Right cardiac atrium (tissue), 5 donors: ENCODE results near the gene SBNO2. TPM values are rescaled to one million over a fixed set of nuclear protein-coding genes. Genes with fewer than 3 reads are reported as not detected.

Source experiments
- ATAC-seq, 2 donors: fragments of 200-7000 bp; cut with Tn5 transposase; one replicate each; pipeline versions ENCODE4 v1.8.0 to v1.9.1; 2020; ENCODE audit warnings: moderate library complexity in 2 of 2, mild to moderate bottlenecking in 1 of 2
- DNase-seq, 3 donors: peaks; one replicate each; pipeline ENCODE4 v3.0.0-alpha.2; 2020
- H3K27ac ChIP-seq: one replicate; pipeline ENCODE4 v1.5.1; 2013; ENCODE audit warnings: mild to moderate bottlenecking, low read length, control low read depth, moderate library complexity
- H3K27me3 ChIP-seq: one replicate; pipeline ENCODE4 v1.6.1; 2013; ENCODE audit not compliant: control insufficient read depth, insufficient read depth
- H3K4me1 ChIP-seq: one replicate; pipeline ENCODE4 v1.6.1; 2013; ENCODE audit warnings: low read length; ENCODE audit not compliant: control insufficient read depth, insufficient read depth
- H3K4me3 ChIP-seq: one replicate; pipeline ENCODE4 v1.5.1; 2013; ENCODE audit warnings: low read length, control low read depth
- H3K9me3 ChIP-seq: one replicate; pipeline ENCODE4 v1.6.1; 2013; ENCODE audit warnings: low read length; ENCODE audit not compliant: control insufficient read depth
- WGBS: extraction: QIAGEN DNeasy Blood & Tissue Kit; methylation state at CpG from one replicate; pipeline ENCODE4 v1.1.7; 2013; 5-methylcytosine and 5-hydroxymethylcytosine counted together
- intact Hi-C, 4 donors: fragments of 100-400 bp; cut with DNase I; formaldehyde crosslinking; loops; one replicate each; pipeline versions ENCODE4 v1.11.0 to v1.14.0; 2022 to 2023
- polyA plus RNA-seq: library from polyadenylated mRNA; stranded (reverse); fragments of 200-250 nt; gene quantifications from one replicate; pipeline ENCODE4 v1.2.3, GENCODE V29; 2013
- total RNA-seq, 4 donors: library from RNA; stranded (reverse); fragmentation: NEBNext Ultra II Directional; extraction: Animal tissue kit (Norgen Biotek cat#: 25700); gene quantifications; one replicate each; pipeline ENCODE4 v1.2.1, GENCODE V29; 2021
- donor health status: healthy with polysubstance abuse.
- donor health status: DM: no; HTN: yes; CAD: no.
- donor health status: DM: no; HTN: no; CAD: no.
- donor health status: DM: no; HTN: yes; CAD: no; lungs with severe emphysema.
- donor health status: DM: yes; HTN: yes; CAD: no.

SBNO2 gene
- total and polyA plus RNA-seq, 5 donors, result 13.4 to 44.5 (median 20.3) TPM

DNA sequence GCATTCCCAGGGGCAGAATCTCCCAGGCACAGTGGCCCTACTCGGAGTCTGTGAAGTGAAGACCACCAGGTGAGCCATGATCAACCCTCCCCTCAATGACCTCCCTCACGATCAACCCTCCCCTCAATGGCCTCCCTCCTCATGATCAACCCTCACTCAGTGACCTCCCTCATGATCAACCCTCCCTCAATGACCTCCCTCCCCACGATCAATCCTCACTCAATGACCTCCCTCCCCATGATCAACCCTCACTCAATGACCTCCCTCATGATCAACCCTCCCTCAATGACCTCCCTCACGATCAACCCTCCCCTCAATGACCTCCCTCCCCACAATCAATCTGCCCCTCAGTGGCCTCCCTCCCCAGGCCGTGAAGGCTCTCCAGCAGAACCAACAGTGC lies 32.1 kb downstream of the SBNO2 start:
- 89% methylated on average over 5 of the region's 5 CpGs for WGBS
- ATAC-seq (peak; percentile 62 to 66), DNase-seq (no peak)
- H3K4me3 ChIP-seq, result no peak overlapping the region
- no peaks in the 10 kb centered on the region for H3K27me3 ChIP-seq
- intact Hi-C loops, result no loop called here
- H3K27ac ChIP-seq, result no peak overlapping the region
- no peaks in the 10 kb centered on the region for H3K9me3 ChIP-seq
- no peaks in the 10 kb centered on the region for H3K4me1 ChIP-seq

GRCh38 chr19:1140272-1141027 lies 33.6 kb downstream of the SBNO2 start:
- Histone ChIP-seq H3K4me1 (no peaks in the 10 kb centered on the region), H3K27ac (no peak overlapping the region), H3K4me3 (no peak overlapping the region), H3K9me3 (no peaks in the 10 kb centered on the region), H3K27me3 (no peaks in the 10 kb centered on the region)
- ATAC-seq (peak in 1 of 2 donors; percentile 12), DNase-seq (peak in 2 of 3 donors; percentile 64 to 65)
- 92% methylated on average over 39 of the region's 39 CpGs for WGBS
- intact Hi-C loops, result no loop called here

DNA sequence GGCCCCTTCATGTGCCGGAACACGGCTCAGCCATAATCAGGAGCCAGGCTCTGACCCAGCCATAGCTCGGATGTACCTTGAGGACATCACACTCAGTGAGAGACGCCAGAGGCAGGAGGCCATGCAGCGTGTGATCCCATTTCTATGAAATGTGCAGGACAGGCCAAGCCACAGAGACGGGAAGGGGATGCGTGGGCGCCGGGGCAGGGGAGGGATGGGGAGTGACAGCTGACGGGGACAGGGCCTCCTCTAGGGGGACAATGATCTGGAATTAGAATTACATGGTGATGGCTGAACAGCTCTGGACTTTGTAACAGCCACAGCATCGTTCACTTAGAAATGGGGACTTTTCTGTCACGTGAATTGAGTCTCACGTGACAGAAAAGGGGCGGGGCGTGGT lies 34.9 kb downstream of the SBNO2 start:
- ATAC-seq (no peak), DNase-seq (peak in 1 of 3 donors; percentile 44)
- no peaks in the 10 kb centered on the region for H3K9me3 ChIP-seq
- no peaks in the 10 kb centered on the region for H3K4me1 ChIP-seq
- intact Hi-C loops, result no loop called here
- no peak overlapping the region for H3K4me3 ChIP-seq
- 87% methylated on average over 15 of the region's 15 CpGs for WGBS
- H3K27me3 ChIP-seq, result no peaks in the 10 kb centered on the region
- no peak overlapping the region for H3K27ac ChIP-seq

DNA sequence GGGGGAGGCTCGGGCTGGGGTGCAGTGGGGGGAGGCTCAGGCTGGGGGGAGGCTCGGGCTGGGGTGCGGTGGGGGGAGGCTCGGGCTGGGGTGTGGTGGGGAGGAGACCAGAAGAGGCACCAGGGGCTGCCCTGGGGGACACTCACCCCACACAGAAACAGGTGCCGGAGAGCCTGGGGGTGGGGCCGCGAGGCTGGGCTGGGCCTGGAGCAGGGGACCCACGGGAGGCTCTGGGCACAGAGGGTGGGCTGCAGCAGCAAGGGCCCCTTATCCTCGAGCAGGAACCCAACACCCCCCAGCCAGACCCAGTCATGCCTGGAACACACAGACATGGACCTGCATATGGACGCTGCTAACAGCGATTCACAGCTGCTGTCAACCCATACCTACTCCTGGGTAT lies 35.9 kb downstream of the SBNO2 start:
- intact Hi-C loops, result no loop called here
- 84% methylated on average over 10 of the region's 11 CpGs for WGBS
- no peak for ATAC-seq

DNA sequence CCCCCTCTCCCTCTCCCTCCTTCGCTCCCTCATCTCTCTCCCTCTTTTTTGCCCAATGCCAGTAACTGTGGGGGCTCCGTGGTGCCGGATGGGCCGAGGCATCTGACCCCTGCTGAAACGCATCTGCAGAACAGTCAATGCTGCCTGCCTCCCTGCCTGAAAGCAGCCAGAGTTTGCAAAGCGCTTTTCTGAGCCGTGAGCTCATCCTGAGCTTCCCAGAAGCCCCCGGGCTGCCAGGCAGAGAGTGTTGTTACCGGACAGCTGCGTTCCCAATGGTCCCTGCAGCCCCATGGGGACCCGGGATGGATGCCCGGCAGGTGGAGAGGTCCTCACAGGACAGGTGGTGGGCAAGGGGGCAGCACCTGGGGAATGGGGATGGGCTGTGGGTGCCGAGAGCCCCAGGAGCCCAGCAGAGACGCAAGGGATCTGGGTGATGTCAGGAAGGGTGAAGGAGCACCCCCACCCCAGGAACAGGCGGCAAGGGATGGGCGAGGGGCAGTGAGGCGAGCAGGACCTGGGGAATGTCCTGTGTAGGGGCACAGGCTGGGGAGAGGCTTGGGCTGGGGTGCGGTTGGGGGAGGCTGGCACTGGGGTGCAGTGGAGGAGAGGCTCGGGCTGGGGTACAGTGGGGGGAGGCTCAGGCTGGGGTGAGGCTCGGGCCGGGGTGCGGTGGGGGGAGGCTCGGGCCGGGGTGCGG lies 37.3 kb downstream of the SBNO2 start:
- no peak for ATAC-seq
- 86% methylated on average over 25 of the region's 25 CpGs for WGBS
- Histone ChIP-seq H3K27me3 (no peaks in the 10 kb centered on the region), H3K4me3 (no peak overlapping the region), H3K27ac (no peak overlapping the region), H3K4me1 (peaks cover 5% of the 10 kb centered on the region), H3K9me3 (no peaks in the 10 kb centered on the region)
- intact Hi-C loops, result no loop called here
- DNase-seq, result peak in 1 of 3 donors; percentile 47

More for the DNA sequence above, 35.9 kb downstream of the SBNO2 start:
- H3K4me1 ChIP-seq, result no peaks in the 10 kb centered on the region
- no peak for DNase-seq
- H3K27ac ChIP-seq, result no peak overlapping the region
- no peaks in the 10 kb centered on the region for H3K9me3 ChIP-seq
- no peaks in the 10 kb centered on the region for H3K27me3 ChIP-seq
- no peak overlapping the region for H3K4me3 ChIP-seq

GRCh38 chr19:1136201-1136600 lies 37.9 kb downstream of the SBNO2 start:
- no peaks in the 10 kb centered on the region for H3K27me3 ChIP-seq
- intact Hi-C loops, result no loop called here
- ATAC-seq (no peak), DNase-seq (no peak)
- H3K4me3 ChIP-seq, result no peak overlapping the region
- 74% methylated on average over 12 of the region's 12 CpGs for WGBS
- H3K4me1 ChIP-seq, result peaks cover 8% of the 10 kb centered on the region
- no peaks in the 10 kb centered on the region for H3K9me3 ChIP-seq
- no peak overlapping the region for H3K27ac ChIP-seq

- ATAC-seq (no peak), DNase-seq (peak in 1 of 3 donors; percentile 62)
- Histone ChIP-seq H3K4me3 (no peak overlapping the region), H3K4me1 (peaks cover 8% of the 10 kb centered on the region), H3K9me3 (no peaks in the 10 kb centered on the region), H3K27ac (no peak overlapping the region), H3K27me3 (no peaks in the 10 kb centered on the region)
- WGBS, result 87% methylated on average over 17 of the region's 17 CpGs
- intact Hi-C loops, result no loop called here
Measured at GRCh38 chr19:1135454-1135853, 38.6 kb downstream of the SBNO2 start.

DNA sequence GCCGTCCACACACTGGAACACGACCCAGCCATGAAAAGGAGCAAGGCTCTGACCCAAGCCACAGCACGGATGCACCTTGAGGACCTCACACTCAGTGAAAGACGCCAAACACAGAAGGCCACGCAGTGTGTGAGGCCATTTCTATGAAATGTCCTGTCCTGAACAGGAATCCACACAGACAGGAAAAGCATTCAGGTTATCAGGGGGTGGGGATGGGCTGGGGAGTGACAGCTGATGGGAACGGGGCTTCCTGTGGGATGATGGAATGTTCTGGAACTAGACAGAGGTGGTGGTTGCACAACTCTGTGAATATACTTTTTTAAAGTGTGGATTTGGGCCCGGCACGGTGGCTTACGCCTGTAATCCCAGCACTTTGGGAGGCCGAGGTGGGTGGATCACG lies 39.6 kb downstream of the SBNO2 start:
- H3K27ac ChIP-seq, result no peak overlapping the region
- no peaks in the 10 kb centered on the region for H3K9me3 ChIP-seq
- no peaks in the 10 kb centered on the region for H3K27me3 ChIP-seq
- WGBS, result 90% methylated on average over 11 of the region's 11 CpGs
- H3K4me1 ChIP-seq, result peaks cover 8% of the 10 kb centered on the region
- ATAC-seq (no peak), DNase-seq (no peak)
- intact Hi-C loops, result no loop called here
- H3K4me3 ChIP-seq, result no peak overlapping the region

- intact Hi-C loops, result no loop called here
Measured at GRCh38 chr19:1133471-1133929, 40.6 kb downstream of the SBNO2 start.

DNA sequence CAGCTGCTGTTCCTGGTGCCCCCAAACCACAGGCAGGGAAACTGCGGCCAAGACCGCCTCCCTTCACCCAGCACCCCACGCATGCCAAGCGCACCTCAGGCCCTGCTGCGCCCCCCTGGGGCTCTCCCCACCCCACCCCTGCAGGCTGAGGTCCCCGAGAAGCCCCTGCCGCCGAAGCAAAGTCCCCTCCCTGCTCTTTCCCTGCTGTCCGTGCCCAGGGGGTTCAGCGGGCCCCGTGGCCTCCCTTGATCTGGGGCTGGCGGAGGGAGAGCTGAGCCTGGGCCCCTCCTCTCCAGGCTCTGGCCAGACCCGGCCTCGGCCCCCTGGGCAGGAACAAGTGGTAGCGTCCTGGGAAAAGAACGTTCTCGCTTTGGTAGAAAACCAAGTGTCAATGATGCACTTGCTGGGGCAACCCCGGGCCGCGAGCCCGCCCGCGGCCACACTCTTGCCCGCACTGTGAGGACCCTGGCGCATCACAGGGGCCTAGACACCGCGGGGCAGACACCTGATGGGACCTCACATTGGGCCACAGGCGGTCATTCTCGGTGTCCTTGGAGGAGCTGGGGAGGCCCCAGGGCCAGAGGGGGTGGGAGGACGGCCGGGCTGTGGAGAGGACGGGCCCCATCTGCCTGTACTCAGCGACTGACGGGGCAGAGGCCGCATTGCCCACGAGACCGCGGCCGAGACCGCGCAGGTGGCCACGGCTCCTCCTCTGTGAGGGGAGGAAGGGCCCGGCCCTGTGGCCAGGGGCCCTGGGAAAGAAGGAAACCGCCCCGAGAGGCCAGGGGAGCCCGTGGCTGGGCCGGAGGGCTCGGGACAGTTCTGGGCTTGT lies 41.3 kb downstream of the SBNO2 start:
- H3K27me3 ChIP-seq, result no peaks in the 10 kb centered on the region
- H3K4me3 ChIP-seq, result peak overlapping the region; percentile 0
- H3K27ac ChIP-seq, result peak overlapping the region; percentile 10
- DNase-seq (peak in 1 of 3 donors; percentile 71), ATAC-seq (peak; percentile 9 to 19)
- intact Hi-C loops, result no loop called here
- 70% methylated on average over 48 of the region's 48 CpGs for WGBS
- no peaks in the 10 kb centered on the region for H3K9me3 ChIP-seq
- H3K4me1 ChIP-seq, result peaks cover 8% of the 10 kb centered on the region

More at GRCh38 chr19:1133471-1133929, 40.6 kb downstream of the SBNO2 start:
- no peaks in the 10 kb centered on the region for H3K27me3 ChIP-seq
- H3K9me3 ChIP-seq, result no peaks in the 10 kb centered on the region
- ATAC-seq (no peak), DNase-seq (peak in 1 of 3 donors; percentile 69)
- peaks cover 8% of the 10 kb centered on the region for H3K4me1 ChIP-seq
- no peak overlapping the region for H3K4me3 ChIP-seq
- 93% methylated on average over 25 of the region's 25 CpGs for WGBS
- H3K27ac ChIP-seq, result no peak overlapping the region
